Heart left ventricle (tissue), 13 donors: Measurements from ENCODE around the gene PTPRS.

Source experiments
- CTCF ChIP-seq, 12 donors: fragments of 200-600 bp; sonication (generic) in 4 of 12; IDR thresholded peaks; one replicate each; pipeline versions ENCODE4 v1.5.0 to v1.8.0; 2018 to 2022; ENCODE audit warnings: antibody characterized with exemption in 12 of 12, mild to moderate bottlenecking in 5 of 12
- POLR2A ChIP-seq, 2 donors: fragments of 450-650 bp; IDR thresholded peaks; one replicate each; pipeline ENCODE4 v1.6.1; 2017; ENCODE audit warnings: antibody characterized with exemption in 2 of 2, mild to moderate bottlenecking in 2 of 2, moderate library complexity in 2 of 2
- donor health status: ischemic (EF 13 %, LVEDD 7.1; RV severe dilation, severe dysfunction).
- donor health status: DM: no; HTN: yes; CAD: no.
- donor health status: DM: no; HTN: no; CAD: no.
- donor health status: ischemic (EF 25% LVEDD 6.9; RV normal size, moderate dysfunction).
- donor health status: ischemic (EF 25% LVEDD 5.7; RV mildly dilated, moderate dysfunction).
- donor health status: ischemic (EF 35%, LVEDD 5.7; RV mildly dilated, moderate dysfunction).
- donor health status: nonischemic (EF 11% LVEDD 7.7; RV severe dilation, severe dysfunction).
- donor health status: DM: yes; HTN: yes; CAD: no.
- donor health status: PGD.
- donor health status: ischemic (EF 29% LVEDD 5.4; RV normal size, mild dysfunction).
- donor health status: nonischemic (EF 23%, LVEDD 6.1; RV moderate dilation, normal function).

GRCh38 chr19:5308451-5309437 is 31.9 kb downstream of the PTPRS start:
- TF ChIP-seq CTCF (IDR thresholded peaks at IDR 0.05) (no peak), POLR2A (IDR thresholded peaks at IDR 0.05) (no peak)
